IPS-NIHi7 (cell line): Measurements from ENCODE around the gene PCDHGA6.
"Not testable (repeated sequence)": the region's sequence is repeated elsewhere in the genome, so short reads cannot be mapped to it uniquely, and the experiment has no call there.

Experiments used
- DNase-seq: peaks from one replicate; pipeline ENCODE4 v3.0.0; 2012; ENCODE audit warnings: mixed read lengths; ENCODE audit errors: extremely low spot score

Gene PCDHGA6

GRCh38 chr5:141392429-141393198 lies 18.9 kb downstream of the PCDHGA6 start, which contains the start of gene PCDHGA8:
TSS of gene PCDHGA8 (plus strand) at chr5:141392633. CDS start at chr5:141392814, 181 bp downstream.
- no peak for DNase-seq

- DNase-seq: no peak
Observed at GRCh38 chr5:141393267-141393666, 19.6 kb downstream of the PCDHGA6 start.

GRCh38 chr5:141394401-141395187 lies 20.9 kb downstream of the PCDHGA6 start:
- DNase-seq: not testable (repeated sequence)

- DNase-seq: not testable (repeated sequence)
Observed at GRCh38 chr5:141397756-141398551, 24.3 kb downstream of the PCDHGA6 start, which contains the start of gene PCDHGB5. TSS of gene PCDHGB5 (plus strand) at chr5:141397947. CDS start at chr5:141398128, 181 bp downstream.

GRCh38 chr5:141398608-141399007 lies 24.9 kb downstream of the PCDHGA6 start:
- DNase-seq: no peak

GRCh38 chr5:141399555-141400258 lies 26.0 kb downstream of the PCDHGA6 start:
- no peak for DNase-seq

GRCh38 chr5:141402553-141403243 lies 29.0 kb downstream of the PCDHGA6 start, which contains the start of gene PCDHGA9:
TSS of gene PCDHGA9 (plus strand) at chr5:141402778. CDS start at chr5:141402953, 175 bp downstream.
- peak; percentile 17 for DNase-seq

GRCh38 chr5:141403387-141403786 lies 29.7 kb downstream of the PCDHGA6 start:
- no peak for DNase-seq

GRCh38 chr5:141407790-141408505 lies 34.3 kb downstream of the PCDHGA6 start, which contains the start of gene PCDHGB6:
TSS of gene PCDHGB6 (plus strand) at chr5:141408021. CDS start at chr5:141408203, 182 bp downstream.
- peak; percentile 82 for DNase-seq

GRCh38 chr5:141409598-141410306 lies 36.1 kb downstream of the PCDHGA6 start:
- no peak for DNase-seq

- DNase-seq: no peak
Observed at GRCh38 chr5:141411575-141411974, 37.9 kb downstream of the PCDHGA6 start.

GRCh38 chr5:141412854-141413539 lies 39.3 kb downstream of the PCDHGA6 start, which contains the start of gene PCDHGA10:
TSS of gene PCDHGA10 (plus strand) at chr5:141412987. CDS start at chr5:141413176, 189 bp downstream.
- peak; percentile 51 for DNase-seq

GRCh38 chr5:141413540-141414069 lies 39.9 kb downstream of the PCDHGA6 start:
- DNase-seq: no peak

GRCh38 chr5:141414548-141415274 lies 41.0 kb downstream of the PCDHGA6 start:
- DNase-seq: not testable (repeated sequence)

GRCh38 chr5:141415275-141415618 lies 41.6 kb downstream of the PCDHGA6 start:
- not testable (repeated sequence) for DNase-seq

GRCh38 chr5:141417494-141418172 lies 43.9 kb downstream of the PCDHGA6 start, which contains the start of gene PCDHGB7:
TSS of gene PCDHGB7 (plus strand) at chr5:141417677. CDS start at chr5:141417860, 183 bp downstream.
- DNase-seq: peak; percentile 80
